Testis (tissue), 2 donors: ENCODE measurements around the gene IL17RD.

ENCODE experiments used
- POLR2A ChIP-seq: fragments of 450-650 bp; IDR thresholded peaks from one replicate; pipeline ENCODE4 v1.6.1; 2017; ENCODE audit warnings: antibody characterized with exemption, mild to moderate bottlenecking, moderate library complexity
- TF ChIP-seq, protein P1 (sequence below), 3 experiments: fragments of 450-650 bp in 2 of 3; fragments of 200-600 bp in 1 of 3; sonication (generic) in 1 of 3; IDR thresholded peaks; one replicate each; pipeline ENCODE4 v1.5.1; 2016 to 2019; ENCODE audit warnings: antibody characterized with exemption in 3 of 3, mild to moderate bottlenecking in 2 of 3, moderate library complexity in 1 of 3

DNA sequence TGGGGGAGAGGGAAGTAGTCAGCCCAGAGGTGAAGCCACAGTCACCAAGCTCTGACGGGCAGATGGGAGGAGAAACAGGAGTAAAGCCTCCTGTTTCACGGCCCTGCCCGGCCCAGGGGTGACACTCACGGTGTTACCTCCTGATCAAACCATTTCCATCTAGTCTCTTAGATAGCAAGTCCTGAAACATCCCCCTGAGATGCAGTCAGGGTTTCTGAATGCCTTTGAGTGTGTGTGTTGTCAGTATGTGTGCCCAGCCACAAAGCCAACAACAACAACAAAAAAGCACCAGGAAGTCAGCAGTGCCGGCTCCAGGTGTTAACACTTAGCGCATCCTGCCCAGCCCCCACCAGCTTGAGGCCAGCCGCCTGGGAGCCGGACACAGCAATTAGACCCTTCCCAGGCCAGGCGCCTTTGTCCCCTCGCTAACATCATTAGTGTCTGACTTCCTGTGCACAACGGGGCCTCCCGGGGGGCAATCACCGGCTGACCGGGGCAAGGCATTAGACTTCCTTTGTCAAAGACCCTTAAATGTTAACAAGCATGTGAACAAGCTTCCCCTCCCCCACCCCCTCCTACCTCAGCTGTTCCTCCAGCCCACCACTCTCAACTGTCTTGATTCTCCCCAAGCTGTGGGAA lies 34.5 kb downstream of the IL17RD start:
- TF ChIP-seq, protein P1, sequence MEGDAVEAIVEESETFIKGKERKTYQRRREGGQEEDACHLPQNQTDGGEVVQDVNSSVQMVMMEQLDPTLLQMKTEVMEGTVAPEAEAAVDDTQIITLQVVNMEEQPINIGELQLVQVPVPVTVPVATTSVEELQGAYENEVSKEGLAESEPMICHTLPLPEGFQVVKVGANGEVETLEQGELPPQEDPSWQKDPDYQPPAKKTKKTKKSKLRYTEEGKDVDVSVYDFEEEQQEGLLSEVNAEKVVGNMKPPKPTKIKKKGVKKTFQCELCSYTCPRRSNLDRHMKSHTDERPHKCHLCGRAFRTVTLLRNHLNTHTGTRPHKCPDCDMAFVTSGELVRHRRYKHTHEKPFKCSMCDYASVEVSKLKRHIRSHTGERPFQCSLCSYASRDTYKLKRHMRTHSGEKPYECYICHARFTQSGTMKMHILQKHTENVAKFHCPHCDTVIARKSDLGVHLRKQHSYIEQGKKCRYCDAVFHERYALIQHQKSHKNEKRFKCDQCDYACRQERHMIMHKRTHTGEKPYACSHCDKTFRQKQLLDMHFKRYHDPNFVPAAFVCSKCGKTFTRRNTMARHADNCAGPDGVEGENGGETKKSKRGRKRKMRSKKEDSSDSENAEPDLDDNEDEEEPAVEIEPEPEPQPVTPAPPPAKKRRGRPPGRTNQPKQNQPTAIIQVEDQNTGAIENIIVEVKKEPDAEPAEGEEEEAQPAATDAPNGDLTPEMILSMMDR (IDR thresholded peaks at IDR 0.05) = no peak
- no peak for TF ChIP-seq POLR2A
